Activated naive CD4-positive, alpha-beta T cell (primary cell): ENCODE data around the gene FAM167B.
"Not testable (repeated sequence)": the region's sequence is repeated elsewhere in the genome, so short reads cannot be mapped to it uniquely, and the experiment has no call there.

Experiments used
- DNase-seq, 4 experiments: peaks; one replicate each; lab custom pipeline; 2025; lab: John Stamatoyannopoulos, UW

FAM167B gene

GRCh38 chr1:32257227-32257508, 10.1 kb downstream of the FAM167B start:
- no peak for DNase-seq

- not testable (repeated sequence) for DNase-seq
These were observed 16.2 kb downstream of the FAM167B start for GRCh38 chr1:32263236-32263593.

DNA sequence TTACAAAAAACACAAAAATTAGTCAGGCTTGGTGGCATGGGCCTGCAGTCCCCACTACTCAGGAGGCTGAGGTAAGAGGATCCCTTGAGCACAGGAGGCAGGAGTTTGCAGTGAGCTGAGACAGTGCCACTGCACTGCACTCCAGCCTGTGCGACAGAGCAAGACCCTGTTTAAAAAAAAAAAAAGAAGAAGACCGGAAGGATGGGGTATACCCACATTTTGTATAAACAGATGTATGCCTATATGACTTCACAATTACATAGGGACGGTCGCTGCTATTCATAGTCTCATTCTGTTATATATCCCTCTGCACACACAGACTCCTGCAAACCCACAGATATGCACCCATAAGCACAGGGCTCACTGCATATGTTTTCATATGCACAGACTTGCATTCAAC, 16.7 kb downstream of the FAM167B start:
- DNase-seq, result no peak

GRCh38 chr1:32265846-32266245, 18.8 kb downstream of the FAM167B start:
- DNase-seq, result no peak

DNA sequence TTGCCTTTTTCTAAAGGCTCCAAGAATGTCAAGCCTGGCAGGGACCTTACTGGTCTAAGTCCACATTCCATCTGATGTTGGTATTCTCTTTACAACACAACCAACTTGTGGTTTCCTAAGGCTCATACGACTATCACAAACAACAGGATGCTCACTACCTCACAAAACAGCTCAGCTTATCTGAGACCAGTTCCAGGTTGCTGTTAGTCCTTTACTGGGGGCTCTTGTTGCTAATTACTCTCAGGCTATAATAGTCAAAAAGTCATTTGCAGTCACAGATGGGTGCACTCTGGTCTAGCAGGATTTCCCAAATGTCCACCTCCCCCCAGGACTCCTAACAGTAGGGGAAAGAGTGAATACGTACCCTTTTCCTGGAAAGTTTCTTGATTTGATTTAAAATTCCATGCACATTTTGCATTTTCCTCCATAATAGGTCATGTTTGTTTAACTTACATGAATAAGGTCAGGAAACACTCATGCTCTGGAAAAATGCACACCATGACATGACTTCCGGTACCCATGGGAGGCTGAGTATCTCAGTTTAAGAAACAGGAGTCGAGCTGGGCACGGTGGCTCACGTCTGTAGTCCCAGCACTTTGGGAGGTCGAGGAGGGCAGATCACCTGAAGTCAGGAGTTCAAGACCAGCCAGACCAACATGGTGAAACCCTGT, 20.0 kb downstream of the FAM167B start:
- DNase-seq, result no peak

DNA sequence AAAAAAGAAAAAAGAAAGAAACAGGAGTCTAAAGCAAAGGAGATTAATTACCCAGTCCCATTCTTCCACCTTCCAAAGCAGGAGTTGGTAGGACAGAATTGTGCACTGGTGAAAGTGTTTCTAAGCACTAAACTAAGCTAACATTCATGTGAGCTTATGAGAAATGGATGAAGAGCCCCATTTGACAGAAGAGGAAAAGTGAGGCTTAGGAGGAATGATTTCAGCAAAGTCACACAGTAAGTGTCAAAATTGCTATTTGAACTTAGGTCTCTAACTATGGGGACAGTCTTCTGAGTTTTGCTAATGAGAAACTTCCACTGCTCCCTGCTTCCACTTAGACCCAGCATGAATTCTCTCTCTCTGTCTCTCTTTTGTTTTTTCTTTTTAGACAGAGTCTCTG, 22.7 kb downstream of the FAM167B start:
- DNase-seq, result no peak

- peak in 2 of 4 experiments; percentile 6 to 23 for DNase-seq
These were observed 25.8 kb downstream of the FAM167B start for GRCh38 chr1:32272557-32273390.

DNA sequence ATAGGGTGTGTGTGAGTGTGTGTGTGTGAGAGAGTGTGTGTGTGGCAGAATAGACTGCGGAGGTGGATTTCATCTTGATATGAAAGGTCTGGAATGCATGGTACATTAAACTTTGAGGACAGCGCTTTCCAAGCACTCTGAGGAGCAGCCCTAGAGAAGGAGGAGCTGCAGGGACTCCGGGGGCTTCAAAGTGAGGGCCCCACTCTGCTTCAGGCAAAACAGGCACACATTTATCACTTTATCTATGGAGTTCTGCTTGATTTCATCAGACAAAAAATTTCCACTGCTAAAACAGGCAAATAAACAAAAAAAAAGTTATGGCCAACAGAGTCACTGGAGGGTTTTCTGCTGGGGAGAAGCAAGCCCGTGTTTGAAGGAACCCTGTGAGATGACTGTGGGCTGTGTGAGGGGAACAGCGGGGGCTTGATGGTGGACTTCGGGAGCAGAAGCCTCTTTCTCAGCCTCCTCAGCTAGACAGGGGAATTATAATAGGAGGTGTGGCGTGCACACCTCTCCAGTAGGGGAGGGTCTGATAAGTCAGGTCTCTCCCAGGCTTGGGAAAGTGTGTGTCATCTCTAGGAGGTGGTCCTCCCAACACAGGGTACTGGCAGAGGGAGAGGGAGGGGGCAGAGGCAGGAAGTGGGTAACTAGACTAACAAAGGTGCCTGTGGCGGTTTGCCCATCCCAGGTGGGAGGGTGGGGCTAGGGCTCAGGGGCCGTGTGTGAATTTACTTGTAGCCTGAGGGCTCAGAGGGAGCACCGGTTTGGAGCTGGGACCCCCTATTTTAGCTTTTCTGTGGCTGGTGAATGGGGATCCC, 26.6 kb downstream of the FAM167B start:
- DNase-seq, result peak; percentile 32 to 79 (median 62)

DNA sequence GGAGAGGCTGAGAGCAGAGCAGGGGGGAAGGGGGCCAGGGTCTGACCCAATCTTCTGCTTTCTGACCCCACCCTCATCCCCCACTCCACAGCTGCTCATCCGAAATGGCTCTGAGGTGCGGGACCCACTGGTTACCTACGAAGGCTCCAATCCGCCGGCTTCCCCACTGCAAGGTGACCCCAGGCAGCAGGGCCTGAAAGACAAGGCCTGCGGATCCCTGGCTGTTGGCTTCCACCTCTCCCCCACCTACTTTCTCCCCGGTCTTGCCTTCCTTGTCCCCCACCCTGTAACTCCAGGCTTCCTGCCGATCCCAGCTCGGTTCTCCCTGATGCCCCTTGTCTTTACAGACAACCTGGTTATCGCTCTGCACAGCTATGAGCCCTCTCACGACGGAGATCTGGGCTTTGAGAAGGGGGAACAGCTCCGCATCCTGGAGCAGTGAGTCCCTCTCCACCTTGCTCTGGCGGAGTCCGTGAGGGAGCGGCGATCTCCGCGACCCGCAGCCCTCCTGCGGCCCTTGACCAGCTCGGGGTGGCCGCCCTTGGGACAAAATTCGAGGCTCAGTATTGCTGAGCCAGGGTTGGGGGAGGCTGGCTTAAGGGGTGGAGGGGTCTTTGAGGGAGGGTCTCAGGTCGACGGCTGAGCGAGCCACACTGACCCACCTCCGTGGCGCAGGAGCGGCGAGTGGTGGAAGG, 27.8 kb downstream of the FAM167B start:
- no peak for DNase-seq

- no peak for DNase-seq
These were observed 28.4 kb downstream of the FAM167B start for GRCh38 chr1:32275424-32275823.

GRCh38 chr1:32276032-32276782, 29.2 kb downstream of the FAM167B start:
- no peak for DNase-seq

- DNase-seq, result not testable (repeated sequence)
These were observed 37.8 kb downstream of the FAM167B start for GRCh38 chr1:32284777-32285176.

- no peak for DNase-seq
These were observed 38.6 kb downstream of the FAM167B start for GRCh38 chr1:32285658-32286057.

- DNase-seq, result no peak
These were observed 39.7 kb downstream of the FAM167B start for GRCh38 chr1:32286763-32287162.

- no peak for DNase-seq
These were observed 42.2 kb downstream of the FAM167B start for GRCh38 chr1:32289256-32289655.

DNA sequence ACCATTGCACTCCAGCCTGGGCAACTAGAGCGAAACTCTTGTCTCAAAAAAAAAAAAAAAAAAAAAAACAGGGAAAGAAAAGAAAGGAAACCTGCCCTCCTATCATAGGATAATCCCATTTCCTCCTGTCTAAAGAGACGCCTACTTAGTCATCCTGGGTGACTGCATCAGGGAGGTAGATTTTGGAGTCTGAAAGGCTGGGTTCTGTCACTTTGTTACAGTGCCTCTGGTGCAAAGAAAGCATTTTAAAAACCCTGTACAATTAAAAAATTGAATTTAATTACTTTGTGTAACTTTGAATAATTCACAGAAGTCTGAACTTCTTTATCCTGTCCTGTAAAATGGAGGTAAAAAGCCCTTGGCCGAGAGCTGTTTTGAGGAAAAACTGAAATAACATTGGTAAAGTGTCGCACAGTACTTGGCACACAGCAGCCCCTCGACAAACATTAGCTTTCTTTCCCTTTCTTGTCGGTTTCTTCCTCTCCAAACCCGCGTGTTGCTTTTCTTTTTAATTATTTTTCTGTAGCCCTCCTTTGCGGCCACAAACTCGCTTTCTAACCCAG, 44.2 kb downstream of the FAM167B start:
- DNase-seq, result no peak

DNA sequence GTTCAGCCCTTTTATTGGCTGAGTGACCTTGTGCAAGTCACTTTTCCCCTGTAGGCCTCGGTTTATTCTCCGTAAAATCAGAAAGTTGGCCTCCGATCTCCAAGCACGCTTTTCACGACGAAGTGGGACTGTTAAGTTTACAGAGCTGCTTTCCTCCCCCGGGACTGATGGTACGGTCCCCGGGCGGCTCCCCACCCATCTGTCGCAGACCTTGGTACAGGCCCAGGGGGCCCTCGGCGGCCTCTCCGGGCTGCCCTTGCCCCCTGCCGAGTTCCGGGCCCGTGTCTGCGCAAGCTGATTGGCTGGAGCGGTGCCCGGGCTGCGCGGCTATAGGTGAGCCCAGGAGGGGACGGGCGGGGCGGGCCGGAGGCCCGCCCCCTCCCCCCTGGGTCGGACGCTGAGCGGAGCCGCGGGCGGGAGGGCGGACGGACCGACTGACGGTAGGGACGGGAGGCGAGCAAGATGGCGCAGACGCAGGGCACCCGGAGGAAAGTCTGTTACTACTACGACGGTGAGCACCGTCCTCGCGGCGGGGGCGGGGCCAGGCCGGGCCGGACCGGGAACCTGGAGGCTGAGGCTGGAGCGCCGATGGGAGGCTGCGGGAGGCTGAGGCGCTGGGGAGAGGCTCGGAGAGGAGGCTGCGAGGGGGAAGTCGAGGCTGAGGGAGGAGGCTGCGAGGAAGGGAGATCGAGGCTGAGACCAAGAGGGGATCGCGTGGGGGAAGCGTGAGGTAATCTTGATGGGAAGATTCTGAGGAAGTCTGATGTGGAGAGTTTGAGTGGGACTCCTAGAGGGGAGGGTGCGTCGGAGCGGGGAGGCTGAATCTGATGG, 44.9 kb downstream of the FAM167B start, which contains the start of gene HDAC1:
HDAC1 (plus strand) TSS at position 376 of the 831 bp plus-strand sequence; CDS start at position 463, 87 bp downstream.
- peak; percentile 83 to 95 (median 92) for DNase-seq

DNA sequence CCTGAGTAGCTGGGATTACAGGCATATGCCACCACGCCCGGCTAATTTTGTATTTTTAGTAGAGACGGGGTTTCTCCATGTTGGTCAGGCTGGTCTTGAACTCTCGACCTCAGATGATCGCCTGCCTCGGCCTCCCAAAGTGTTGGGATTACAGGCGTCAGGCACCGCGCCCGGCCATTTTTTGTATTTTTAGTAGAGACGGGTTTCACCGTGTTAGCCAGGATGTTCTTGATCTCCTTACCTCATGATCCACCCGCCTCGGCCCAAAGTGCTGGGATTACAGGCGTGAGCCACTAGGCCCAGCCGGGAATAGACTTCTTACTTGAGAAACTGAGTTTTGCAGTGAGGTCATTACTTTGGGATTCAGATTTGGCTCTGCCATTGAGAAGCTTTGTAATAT, 51.2 kb downstream of the FAM167B start:
- DNase-seq, result not testable (repeated sequence)
